HG02884 (cell line): Measurements from ENCODE around the gene PFDN2.

Source experiments
- ATAC-seq: cut with Tn5 transposase; IDR thresholded peaks from one replicate; pipeline ENCODE4 v1.9.1; 2021; ENCODE audit warnings: mild to moderate bottlenecking, moderate library complexity; ENCODE audit not compliant: unreplicated experiment

PFDN2 gene

GRCh38 chr1:161106431-161106830, 11.4 kb downstream of the PFDN2 start:
- ATAC-seq = no peak

GRCh38 chr1:161100556-161100955, 17.3 kb downstream of the PFDN2 start:
- ATAC-seq = no peak

- ATAC-seq = no peak
These were observed 18.6 kb downstream of the PFDN2 start for GRCh38 chr1:161099090-161099802.

- ATAC-seq = peak; percentile 57
These were observed 19.4 kb downstream of the PFDN2 start, which contains the start of gene KLHDC9 for GRCh38 chr1:161098210-161099068. KLHDC9 (plus strand) TSS chr1:161098361; CDS start chr1:161098536, 175 bp downstream.

GRCh38 chr1:161096530-161096929, 21.3 kb downstream of the PFDN2 start:
- ATAC-seq = no peak

- ATAC-seq = no peak
These were observed 21.8 kb downstream of the PFDN2 start for GRCh38 chr1:161096015-161096414.

- no peak for ATAC-seq
These were observed 22.6 kb downstream of the PFDN2 start for GRCh38 chr1:161095230-161095629.

GRCh38 chr1:161094481-161094880, 23.4 kb downstream of the PFDN2 start:
- no peak for ATAC-seq

- ATAC-seq = no peak
These were observed 25.2 kb downstream of the PFDN2 start for GRCh38 chr1:161092621-161093028.

GRCh38 chr1:161091796-161092507, 25.9 kb downstream of the PFDN2 start:
- no peak for ATAC-seq

GRCh38 chr1:161091093-161091492, 26.7 kb downstream of the PFDN2 start:
- ATAC-seq = no peak

- ATAC-seq = no peak
These were observed 27.2 kb downstream of the PFDN2 start for GRCh38 chr1:161090617-161091016.

GRCh38 chr1:161089938-161090337, 27.9 kb downstream of the PFDN2 start:
- no peak for ATAC-seq

- ATAC-seq = no peak
These were observed 28.4 kb downstream of the PFDN2 start, which contains the start of gene NECTIN4 for GRCh38 chr1:161089251-161089924. NECTIN4 (minus strand) TSS chr1:161089558; CDS start chr1:161089296, 262 bp downstream.

GRCh38 chr1:161088587-161089110, 29.2 kb downstream of the PFDN2 start:
- no peak for ATAC-seq

GRCh38 chr1:161086457-161086856, 31.4 kb downstream of the PFDN2 start:
- no peak for ATAC-seq

- ATAC-seq = no peak
These were observed 32.7 kb downstream of the PFDN2 start for GRCh38 chr1:161085165-161085564.

GRCh38 chr1:161084597-161084988, 33.2 kb downstream of the PFDN2 start:
- no peak for ATAC-seq

- ATAC-seq = no peak
These were observed 33.9 kb downstream of the PFDN2 start for GRCh38 chr1:161083748-161084596.
